Osteoblast (primary cell): ENCODE measurements around the gene CGGBP1. TPM values are rescaled to one million over a fixed set of nuclear protein-coding genes. Genes with fewer than 3 reads are reported as not detected.

Source experiments
- DNase-seq: peaks from one replicate; pipeline ENCODE4 v3.0.0; 2011; ENCODE audit warnings: low spot score, mixed read lengths; ENCODE audit not compliant: insufficient read length; ENCODE audit errors: missing footprints
- H2AFZ ChIP-seq: 2 replicates; pipeline ENCODE4 v1.6.0; 2011; ENCODE audit warnings: mild to moderate bottlenecking, low read length
- H3K27ac ChIP-seq: 2 replicates; pipeline ENCODE4 v1.5.1; 2011; ENCODE audit warnings: mild to moderate bottlenecking, low read depth, low read length, moderate library complexity
- H3K27me3 ChIP-seq: 2 replicates; pipeline ENCODE4 v1.6.0; 2012; ENCODE audit warnings: mild to moderate bottlenecking, control low read depth, inconsistent platforms, low read length, moderate library complexity; ENCODE audit not compliant: insufficient read depth
- H3K36me3 ChIP-seq: 2 replicates; pipeline ENCODE4 v1.5.1; 2011; ENCODE audit warnings: mild to moderate bottlenecking, low read length, control low read depth, moderate library complexity; ENCODE audit not compliant: insufficient read depth
- H3K4me1 ChIP-seq: 2 replicates; pipeline ENCODE4 v1.5.1; 2011; ENCODE audit warnings: mild to moderate bottlenecking, low read length, control low read depth, moderate library complexity; ENCODE audit not compliant: insufficient read depth
- H3K4me2 ChIP-seq: 2 replicates; pipeline ENCODE4 v1.6.0; 2011; ENCODE audit warnings: mild to moderate bottlenecking, low read length; ENCODE audit not compliant: insufficient read depth
- H3K4me3 ChIP-seq: fragments of 200-600 bp; sonication (generic); 3 replicates; pipeline ENCODE4 v1.5.1; 2012; ENCODE audit warnings: mild to moderate bottlenecking, low read length, inconsistent platforms; ENCODE audit not compliant: insufficient read depth
- H3K79me2 ChIP-seq: 2 replicates; pipeline ENCODE4 v1.6.0; 2012; ENCODE audit warnings: mild to moderate bottlenecking, low read length, control low read depth, inconsistent platforms; ENCODE audit not compliant: insufficient read depth
- H3K9me3 ChIP-seq: 2 replicates; pipeline ENCODE4 v1.5.1; 2011; ENCODE audit warnings: low read depth, low read length, control low read depth
- H4K20me1 ChIP-seq: 2 replicates; pipeline ENCODE4 v1.6.0; 2012; ENCODE audit warnings: mild to moderate bottlenecking, low read length, control low read depth; ENCODE audit not compliant: insufficient read depth
- CTCF ChIP-seq: IDR thresholded peaks from 2 replicates; pipeline ENCODE4 v1.5.1; 2011; ENCODE audit warnings: mild to moderate bottlenecking, low read depth, low read length, moderate library complexity; ENCODE audit errors: extremely low read depth
- total RNA-seq: library from RNA; depleted of rRNA; stranded (reverse); fragments of >200 nt; gene quantifications from 2 replicates; pipeline ENCODE4 v1.2.3, GENCODE V29; 2012

Gene CGGBP1
- total RNA-seq, 1 donor, result 107 TPM

GRCh38 chr3:88061746-88062145 is 2.9 kb upstream of the CGGBP1 start:
- Histone ChIP-seq H3K36me3 (no peaks in the 10 kb centered on the region), H3K27ac (no peak overlapping the region), H3K4me2 (peak overlapping the region; percentile 87), H3K9me3 (no peaks in the 10 kb centered on the region), H3K27me3 (no peaks in the 10 kb centered on the region), H3K4me1 (peaks cover 24% of the 10 kb centered on the region), H2AFZ (no peak overlapping the region), H3K79me2 (peaks cover 89% of the 10 kb centered on the region), H4K20me1 (peaks cover 26% of the 10 kb centered on the region), H3K4me3 (no peak overlapping the region)
- DNase-seq, result peak; percentile 10
- TF ChIP-seq CTCF, result no peak

GRCh38 chr3:88059380-88060170 is 770 bp upstream of the CGGBP1 start:
- Histone ChIP-seq H4K20me1 (peaks cover 32% of the 10 kb centered on the region), H2AFZ (peak overlapping the region; percentile 94), H3K4me3 (peak overlapping the region; percentile 94), H3K27me3 (no peaks in the 10 kb centered on the region), H3K36me3 (peaks cover 18% of the 10 kb centered on the region), H3K9me3 (no peaks in the 10 kb centered on the region), H3K4me1 (peaks cover 27% of the 10 kb centered on the region), H3K27ac (peak overlapping the region; percentile 71), H3K79me2 (peaks cover 80% of the 10 kb centered on the region), H3K4me2 (peak overlapping the region; percentile 87)
- DNase-seq, result peak; percentile 55
- TF ChIP-seq CTCF, result no peak

- Histone ChIP-seq H3K9me3 (no peaks in the 10 kb centered on the region), H3K4me3 (peak overlapping the region; percentile 94), H3K27me3 (no peaks in the 10 kb centered on the region), H3K36me3 (peaks cover 18% of the 10 kb centered on the region), H3K27ac (peak overlapping the region; percentile 71), H4K20me1 (peaks cover 32% of the 10 kb centered on the region), H3K4me2 (peak overlapping the region; percentile 91), H3K4me1 (peaks cover 27% of the 10 kb centered on the region), H3K79me2 (peaks cover 68% of the 10 kb centered on the region), H2AFZ (peak overlapping the region; percentile 88)
- no peak for TF ChIP-seq CTCF
- DNase-seq, result no peak
These were observed 562 bp downstream of the CGGBP1 start for GRCh38 chr3:88058306-88058580.

GRCh38 chr3:88057630-88058305 is 1.0 kb downstream of the CGGBP1 start:
- Histone ChIP-seq H3K27ac (peak overlapping the region; percentile 70), H4K20me1 (peaks cover 28% of the 10 kb centered on the region), H2AFZ (peak overlapping the region; percentile 85), H3K27me3 (no peaks in the 10 kb centered on the region), H3K4me1 (peaks cover 27% of the 10 kb centered on the region), H3K36me3 (peaks cover 18% of the 10 kb centered on the region), H3K9me3 (no peaks in the 10 kb centered on the region), H3K79me2 (peaks cover 63% of the 10 kb centered on the region), H3K4me2 (peak overlapping the region; percentile 91), H3K4me3 (peak overlapping the region; percentile 94)
- TF ChIP-seq CTCF, result peak; percentile 17
- DNase-seq, result peak; percentile 50
